Neural progenitor cell (in vitro differentiated cells): ENCODE results near the gene NDUFS4.

Source experiments
- CTCF ChIP-seq: fragments of 200-600 bp; sonication (generic); IDR thresholded peaks from 2 replicates; pipeline ENCODE4 v1.5.1; 2017; ENCODE audit warnings: antibody characterized with exemption, mild to moderate bottlenecking
- EZH2phosphoT487 ChIP-seq: fragments of 200-600 bp; sonication (generic); IDR thresholded peaks from 2 replicates; pipeline ENCODE4 v1.6.1; 2017; ENCODE audit warnings: antibody characterized with exemption

- TF ChIP-seq CTCF = no peak
- no peak for TF ChIP-seq EZH2phosphoT487
These were observed 134.1 kb downstream of the NDUFS4 start for GRCh38 chr5:53694520-53695022.
